ENCODE data around the gene ABCC9.

GRCh38 chr12:21814327-21814726 lies 126.9 kb downstream of the ABCC9 start:
- TF ChIP-seq CTCF (IDR thresholded peaks at IDR 0.05) = no peak
- no peak for TF ChIP-seq POLR2A (IDR thresholded peaks at IDR 0.05)
